Neutrophil (primary cell): Measurements from ENCODE around the gene SETDB2.

ENCODE experiments used
- H3K27ac ChIP-seq: fragments of 200-600 bp; sonication (generic); 2 replicates; pipeline ENCODE4 v1.5.1; 2016; ENCODE audit warnings: mild to moderate bottlenecking, moderate library complexity
- H3K27me3 ChIP-seq: fragments of 200-600 bp; sonication (generic); 2 replicates; pipeline ENCODE4 v1.6.0; 2016; ENCODE audit warnings: mild to moderate bottlenecking
- H3K36me3 ChIP-seq: fragments of 200-600 bp; sonication (generic); 2 replicates; pipeline ENCODE4 v1.5.1; 2017
- H3K4me1 ChIP-seq, 2 experiments: fragments of 200-600 bp in 1 of 2; sonication (generic) in 1 of 2; 1 replicate in 1 of 2; 2 replicates in 1 of 2; pipeline versions ENCODE4 v1.5.1 to v1.6.1; 2013 to 2016; ENCODE audit warnings: low read depth in 1 of 2, low read length in 1 of 2, mild to moderate bottlenecking in 1 of 2, moderate library complexity in 1 of 2; ENCODE audit not compliant: control insufficient read depth in 1 of 2, insufficient read depth in 1 of 2
- H3K4me3 ChIP-seq, 2 experiments: fragments of 200-600 bp in 1 of 2; sonication (generic) in 1 of 2; 1 replicate in 1 of 2; 2 replicates in 1 of 2; pipeline ENCODE4 v1.5.1; 2013 to 2016; ENCODE audit warnings: low read depth in 1 of 2, low read length in 1 of 2, mild to moderate bottlenecking in 1 of 2, moderate library complexity in 1 of 2
- H3K9me3 ChIP-seq: fragments of 200-600 bp; sonication (generic); 2 replicates; pipeline ENCODE4 v1.5.1; 2016
- CTCF ChIP-seq: fragments of 200-600 bp; sonication (generic); IDR thresholded peaks from 2 replicates; pipeline ENCODE4 v1.5.1; 2016; ENCODE audit warnings: antibody characterized with exemption

The SETDB2 gene

GRCh38 chr13:49498206-49498605 is 54.1 kb downstream of the SETDB2 start:
- no peak overlapping the region for H3K4me3 ChIP-seq
- no peak for TF ChIP-seq CTCF
- no peaks in the 10 kb centered on the region for H3K9me3 ChIP-seq
- H3K27ac ChIP-seq: peak overlapping the region; percentile 96
- H3K4me1 ChIP-seq: peaks cover 3 to 22% of the 10 kb centered on the region in 2 experiments
- H3K27me3 ChIP-seq: no peaks in the 10 kb centered on the region
- H3K36me3 ChIP-seq: peaks cover 27% of the 10 kb centered on the region

GRCh38 chr13:49499889-49500660 is 56.0 kb downstream of the SETDB2 start:
- no peak overlapping the region for H3K27ac ChIP-seq
- H3K27me3 ChIP-seq: no peaks in the 10 kb centered on the region
- no peak for TF ChIP-seq CTCF
- peaks cover 29% of the 10 kb centered on the region for H3K36me3 ChIP-seq
- H3K4me3 ChIP-seq: no peak overlapping the region
- peaks cover 3 to 12% of the 10 kb centered on the region in 2 experiments for H3K4me1 ChIP-seq
- H3K9me3 ChIP-seq: no peaks in the 10 kb centered on the region

GRCh38 chr13:49502954-49503353 is 58.9 kb downstream of the SETDB2 start:
- Histone ChIP-seq H3K27me3 (no peaks in the 10 kb centered on the region), H3K36me3 (peaks cover 36% of the 10 kb centered on the region), H3K4me3 (no peak overlapping the region), H3K9me3 (no peaks in the 10 kb centered on the region), H3K4me1 (no peaks in the 10 kb centered on the region), H3K27ac (no peak overlapping the region)
- no peak for TF ChIP-seq CTCF

DNA sequence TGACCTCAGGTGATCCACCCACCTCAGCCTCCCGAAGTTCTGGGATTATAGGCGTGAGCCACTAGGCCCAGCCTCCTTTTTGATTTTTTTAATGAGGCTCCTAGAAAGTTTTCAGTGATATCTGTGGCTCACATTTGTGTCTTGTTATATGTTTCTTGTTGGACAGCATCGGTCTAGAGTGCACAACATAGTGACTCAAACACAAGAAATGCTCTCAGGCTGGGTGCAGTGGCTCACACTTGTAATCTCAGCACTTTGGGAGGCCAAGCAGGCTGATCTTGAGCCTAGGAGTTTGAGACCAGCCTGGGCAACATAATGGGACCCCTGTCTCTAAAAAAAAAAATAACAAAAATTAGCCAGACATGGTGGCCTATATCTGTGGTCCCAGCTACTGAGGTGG is 59.9 kb downstream of the SETDB2 start:
- H3K36me3 ChIP-seq: peaks cover 28% of the 10 kb centered on the region
- no peak for TF ChIP-seq CTCF
- no peak overlapping the region for H3K4me3 ChIP-seq
- no peaks in the 10 kb centered on the region for H3K4me1 ChIP-seq
- no peaks in the 10 kb centered on the region for H3K9me3 ChIP-seq
- no peak overlapping the region for H3K27ac ChIP-seq
- H3K27me3 ChIP-seq: no peaks in the 10 kb centered on the region

DNA sequence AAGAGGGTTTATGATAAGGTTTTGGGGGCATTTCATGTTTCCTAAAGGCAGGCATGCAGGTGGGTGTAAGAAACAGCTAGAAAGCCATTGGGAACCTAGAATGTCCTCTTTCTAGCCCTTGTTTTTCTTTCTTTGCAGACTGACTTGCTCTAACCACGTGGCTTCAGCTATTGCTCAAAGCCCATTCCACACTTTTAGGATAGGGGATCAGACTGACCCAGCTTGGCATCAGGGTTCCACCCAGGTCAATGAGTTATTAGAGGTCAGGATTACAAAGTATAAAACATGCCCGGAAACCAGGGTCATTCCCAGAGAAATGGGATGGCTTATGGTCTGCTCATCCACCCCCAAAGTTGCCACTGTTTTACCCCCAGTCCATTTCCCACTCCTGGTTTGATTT is 68.5 kb downstream of the SETDB2 start:
- no peak overlapping the region for H3K27ac ChIP-seq
- TF ChIP-seq CTCF: no peak
- H3K27me3 ChIP-seq: no peaks in the 10 kb centered on the region
- H3K36me3 ChIP-seq: peaks cover 65% of the 10 kb centered on the region
- H3K9me3 ChIP-seq: no peaks in the 10 kb centered on the region
- no peak overlapping the region for H3K4me3 ChIP-seq
- no peaks in the 10 kb centered on the region for H3K4me1 ChIP-seq
